HL-60/S4 treated with phorbol 12-myristate 13-acetate at 8.2 ng/mL for 4 days and 3 days (cell line): ENCODE data around the gene TBX6.

Source experiments
- in situ Hi-C: fragments of 300-500 bp; cut with MboI; formaldehyde crosslinking; loops from 2 replicates; pipeline ENCODE4 v1.15.0; 2022; ENCODE audit warnings: low sequenced_read_pairs

Gene TBX6

DNA sequence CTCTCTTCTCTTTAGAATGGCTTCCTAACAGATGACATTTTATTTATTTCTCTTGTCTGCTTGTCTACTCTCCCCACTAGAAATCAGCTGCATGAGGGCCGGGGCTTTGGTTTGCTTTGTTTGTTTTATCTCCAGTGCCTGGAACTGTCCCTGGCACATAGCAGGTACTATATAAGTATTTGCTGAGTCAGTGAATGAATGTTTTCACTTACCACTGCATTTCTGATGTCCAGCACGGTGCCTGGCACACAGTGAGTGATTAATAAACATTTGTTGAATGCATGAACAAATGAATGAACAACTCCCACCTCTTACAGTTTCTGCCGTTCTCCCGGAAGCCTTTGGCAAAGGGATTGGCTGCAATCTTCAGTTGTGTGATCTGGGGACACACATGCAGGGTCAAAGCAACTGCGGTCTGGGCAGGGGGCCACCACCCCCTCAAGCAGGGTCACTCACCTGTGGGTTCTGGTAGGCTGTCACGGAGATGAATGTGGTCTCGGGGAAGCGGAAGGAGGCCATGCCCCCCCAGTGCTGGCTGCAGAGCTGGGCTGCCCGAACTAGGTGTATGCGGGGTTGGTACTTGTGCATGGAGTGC, 3.4 kb downstream of the TBX6 start:
- in situ Hi-C loops: no loop called here

GRCh38 chr16:30087181-30087898, 4.4 kb downstream of the TBX6 start:
- in situ Hi-C loops: no loop called here

GRCh38 chr16:30086291-30087140, 5.2 kb downstream of the TBX6 start:
- in situ Hi-C loops: no loop called here

GRCh38 chr16:30085820-30086219, 5.9 kb downstream of the TBX6 start:
- in situ Hi-C loops: no loop called here

- in situ Hi-C loops: no loop called here
These were observed 6.5 kb downstream of the TBX6 start for GRCh38 chr16:30085247-30085646.

DNA sequence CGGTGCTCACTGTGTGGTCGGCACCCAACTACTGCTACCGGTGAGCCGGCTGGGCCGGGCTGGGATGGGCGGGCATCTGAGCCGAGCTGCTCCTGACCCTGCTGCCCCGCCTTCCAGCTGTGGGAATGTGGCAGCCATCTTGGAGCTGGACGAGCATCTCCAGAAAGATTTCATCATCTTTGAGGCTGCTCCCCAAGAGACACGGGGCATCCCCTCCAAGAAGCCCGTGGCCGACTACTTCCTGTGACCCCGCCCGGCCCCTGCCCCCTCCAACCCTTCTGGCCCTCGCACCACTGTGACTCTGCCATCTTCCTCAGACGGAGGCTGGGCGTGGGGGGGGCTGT, 6.9 kb downstream of the TBX6 start:
- in situ Hi-C loops: no loop called here

GRCh38 chr16:30084096-30084815, 7.5 kb downstream of the TBX6 start:
- in situ Hi-C loops: no loop called here

DNA sequence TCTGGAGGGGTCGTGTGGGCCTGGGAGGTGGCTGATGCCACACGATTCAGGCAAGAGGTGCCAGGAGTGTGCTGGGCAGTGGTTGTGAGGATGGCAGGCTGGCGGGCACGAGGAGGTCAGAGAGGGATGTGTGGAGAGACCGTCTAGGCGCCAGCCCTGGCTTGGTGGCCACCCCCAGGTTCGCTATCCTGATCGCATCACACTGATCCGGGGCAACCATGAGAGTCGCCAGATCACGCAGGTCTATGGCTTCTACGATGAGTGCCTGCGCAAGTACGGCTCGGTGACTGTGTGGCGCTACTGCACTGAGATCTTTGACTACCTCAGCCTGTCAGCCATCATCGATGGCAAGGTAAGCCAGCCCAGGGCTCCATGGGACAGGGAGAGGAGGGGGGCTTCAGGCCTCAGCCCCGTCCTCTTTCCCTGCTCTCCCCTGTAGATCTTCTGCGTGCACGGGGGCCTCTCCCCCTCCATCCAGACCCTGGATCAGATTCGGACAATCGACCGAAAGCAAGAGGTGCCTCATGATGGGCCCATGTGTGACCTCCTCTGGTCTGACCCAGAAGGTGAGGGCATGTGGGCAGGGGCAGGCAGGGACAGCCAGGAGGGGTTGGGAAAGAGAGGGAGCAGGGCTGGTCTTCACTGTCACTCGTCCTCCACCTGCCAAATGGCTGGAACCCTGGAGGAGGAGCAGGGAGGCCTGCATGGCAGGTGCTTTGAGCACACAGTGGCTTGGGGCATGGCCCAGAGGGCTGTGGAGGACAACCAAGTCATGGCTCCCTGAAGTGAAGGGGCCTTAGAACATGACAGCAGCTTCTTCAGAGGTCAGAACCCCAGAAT, 8.3 kb downstream of the TBX6 start:
- in situ Hi-C loops: no loop called here

DNA sequence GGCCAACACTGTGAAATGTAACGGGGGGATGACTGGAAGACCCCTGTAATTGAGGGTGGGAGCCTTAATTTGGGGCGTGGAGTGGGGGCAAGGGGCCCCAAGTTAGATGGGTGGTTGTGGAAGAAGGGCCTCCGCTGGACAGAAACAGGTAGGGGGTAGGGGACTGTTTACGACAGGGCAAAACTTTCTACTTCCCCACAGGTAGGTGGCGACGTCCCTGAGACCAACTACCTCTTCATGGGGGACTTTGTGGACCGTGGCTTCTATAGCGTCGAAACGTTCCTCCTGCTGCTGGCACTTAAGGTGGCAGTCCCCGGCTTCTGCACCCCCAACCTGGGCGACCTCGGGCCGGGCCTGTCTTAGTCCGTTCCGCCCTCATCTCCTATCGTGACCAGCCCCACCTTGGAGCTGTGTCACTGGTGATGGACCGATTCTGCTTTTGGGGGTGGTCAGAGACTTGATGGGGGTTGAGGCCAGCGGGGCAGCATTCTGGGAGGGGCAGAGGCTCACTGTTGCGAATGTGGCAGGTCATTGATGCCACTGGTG, 9.1 kb downstream of the TBX6 start:
- in situ Hi-C loops: no loop called here

DNA sequence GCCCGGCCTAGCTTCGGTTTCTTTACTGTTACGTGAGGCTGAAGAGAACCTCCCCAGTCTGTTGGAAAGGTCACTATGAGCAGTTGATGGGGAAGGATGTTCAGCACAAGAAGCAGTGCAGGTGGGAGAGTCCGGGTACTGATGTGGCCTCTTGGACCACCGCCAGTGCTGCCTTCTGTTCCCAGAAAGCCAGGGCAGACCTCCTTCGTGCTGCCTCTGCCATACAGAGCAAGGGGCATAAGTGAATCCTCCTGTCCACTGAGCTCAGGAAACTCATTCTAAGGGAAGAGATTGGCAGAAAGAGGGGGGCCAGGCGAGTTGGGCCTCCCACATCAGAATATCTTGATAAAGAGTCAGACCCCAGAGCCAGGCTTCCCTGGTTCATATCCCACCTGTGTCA, 12.2 kb downstream of the TBX6 start:
- in situ Hi-C loops: no loop called here

DNA sequence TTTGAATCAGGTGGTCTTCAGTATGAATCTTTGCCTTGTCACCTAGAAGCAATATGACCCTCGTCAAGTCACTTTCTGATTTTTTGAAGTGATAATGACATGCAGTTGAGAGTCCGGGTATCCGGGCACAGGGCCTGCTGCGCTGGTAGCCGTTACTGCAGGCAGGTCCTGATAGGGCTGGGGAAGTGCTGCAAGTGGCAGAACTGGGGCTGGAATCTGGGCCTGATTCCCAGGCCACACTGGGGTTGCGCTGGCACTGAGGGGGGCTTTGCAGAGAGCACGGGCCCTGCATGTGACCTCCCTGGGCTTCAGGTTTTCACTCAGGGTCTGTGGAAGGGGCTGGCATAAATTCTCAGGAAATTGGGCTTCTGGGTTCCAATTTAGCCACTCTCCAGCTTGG, 13.0 kb downstream of the TBX6 start:
- in situ Hi-C loops: no loop called here

GRCh38 chr16:30077656-30078055, 14.1 kb downstream of the TBX6 start:
- in situ Hi-C loops: no loop called here

- in situ Hi-C loops: no loop called here
These were observed 15.4 kb downstream of the TBX6 start for GRCh38 chr16:30076276-30076791.

DNA sequence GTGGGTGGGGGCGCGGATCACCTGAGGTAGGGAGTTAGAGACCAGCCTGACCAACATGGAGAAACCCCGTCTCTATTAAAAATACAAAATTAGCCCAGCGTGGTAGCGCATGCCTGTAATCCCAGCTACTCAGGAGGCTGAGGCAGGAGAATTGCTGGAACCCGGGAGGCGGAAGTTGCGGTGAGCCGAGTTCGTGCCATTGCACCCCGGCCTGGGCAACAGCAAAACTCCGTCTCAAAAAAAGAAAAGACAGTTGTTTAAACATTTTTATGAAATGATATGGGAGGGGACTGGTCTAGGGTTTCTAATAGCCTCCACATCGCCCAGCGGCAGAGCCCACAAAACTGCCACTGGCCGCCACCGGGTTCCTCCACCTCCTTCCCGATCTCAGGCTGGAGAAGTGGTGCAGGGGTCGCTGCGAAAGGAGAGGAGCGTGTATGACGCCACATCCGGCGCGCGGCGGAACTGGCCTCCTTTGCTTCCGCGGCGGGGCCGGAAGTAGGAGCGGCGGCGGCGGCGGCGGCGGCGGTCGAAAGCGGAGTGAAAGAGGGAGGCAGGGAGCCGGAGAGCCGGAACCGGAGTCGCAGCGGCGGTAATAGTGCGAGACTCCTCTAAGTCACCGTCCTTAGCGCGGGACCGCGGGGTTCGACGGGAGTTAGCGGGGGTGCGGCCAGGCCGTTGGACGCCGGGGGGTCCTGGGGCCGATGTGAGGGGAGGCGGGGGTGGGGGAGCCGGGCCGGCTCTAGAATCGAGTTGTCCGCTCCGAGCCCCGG, 16.0 kb downstream of the TBX6 start, which contains the start of gene PPP4C:
TSS of gene PPP4C (plus strand) at position 492 of the 773 bp plus-strand sequence. CDS start 384 bp downstream, outside the sequence.
- in situ Hi-C loops: no loop called here

GRCh38 chr16:30070490-30070889, 21.2 kb downstream of the TBX6 start:
- in situ Hi-C loops: no loop called here

DNA sequence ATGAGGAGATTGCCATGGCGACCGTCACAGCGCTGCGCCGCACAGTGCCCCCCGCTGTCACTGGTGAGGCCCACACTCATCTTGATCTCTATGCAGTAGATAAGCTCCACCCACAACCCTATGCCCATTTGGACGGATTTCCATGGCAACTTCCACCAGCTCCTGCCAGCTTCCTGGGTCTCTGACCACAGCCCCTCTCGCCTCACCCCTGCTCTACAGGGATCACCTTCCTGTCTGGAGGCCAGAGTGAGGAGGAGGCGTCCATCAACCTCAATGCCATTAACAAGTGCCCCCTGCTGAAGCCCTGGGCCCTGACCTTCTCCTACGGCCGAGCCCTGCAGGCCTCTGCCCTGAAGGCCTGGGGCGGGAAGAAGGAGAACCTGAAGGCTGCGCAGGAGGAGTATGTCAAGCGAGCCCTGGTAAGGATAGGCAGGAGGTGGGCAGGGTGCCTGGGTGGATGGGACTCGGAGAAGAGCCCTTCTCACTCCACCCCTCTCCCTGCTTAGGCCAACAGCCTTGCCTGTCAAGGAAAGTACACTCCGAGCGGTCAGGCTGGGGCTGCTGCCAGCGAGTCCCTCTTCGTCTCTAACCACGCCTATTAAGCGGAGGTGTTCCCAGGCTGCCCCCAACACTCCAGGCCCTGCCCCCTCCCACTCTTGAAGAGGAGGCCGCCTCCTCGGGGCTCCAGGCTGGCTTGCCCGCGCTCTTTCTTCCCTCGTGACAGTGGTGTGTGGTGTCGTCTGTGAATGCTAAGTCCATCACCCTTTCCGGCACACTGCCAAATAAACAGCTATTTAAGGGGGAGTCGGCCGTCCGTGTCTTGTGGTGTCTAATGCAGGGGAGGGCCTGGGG, 21.9 kb downstream of the TBX6 start:
- in situ Hi-C loops: no loop called here

- in situ Hi-C loops: no loop called here
These were observed 22.7 kb downstream of the TBX6 start for GRCh38 chr16:30068750-30069610.
